OCI-LY7 (cell line): ENCODE data around the gene PEAK3. TPM values are rescaled to one million over a fixed set of nuclear protein-coding genes. Genes with fewer than 3 reads are reported as not detected.

ENCODE experiments used
- BruUV-seq: library from RNA; stranded (reverse); fragments of 400-500 nt; replicated peaks from 2 replicates; lab custom pipeline; 2021; lab: Mats Ljungman, UMichigan
- CTCF ChIA-PET: fragments of 300-600 bp; sonication (Branson Sonifier 250); formaldehyde crosslinking; loops from one replicate; lab custom pipeline; 2022; ENCODE audit warnings: antibody characterized with exemption; ENCODE audit not compliant: unreplicated experiment; lab: Charles Lee
- POLR2A ChIA-PET: fragments of 300-600 bp; sonication (Branson Sonifier 250); formaldehyde crosslinking; loops from one replicate; lab custom pipeline; 2022; ENCODE audit warnings: antibody characterized with exemption; lab: Charles Lee
- DNase-seq: peaks from one replicate; pipeline ENCODE4 v3.0.0-alpha.2; 2015; ENCODE audit warnings: low spot score
- H2AFZ ChIP-seq: fragments of 200-600 bp; sonication (generic), shearing (Covaris generic); 2 replicates; pipeline ENCODE4 v1.6.1; 2014; ENCODE audit warnings: mild to moderate bottlenecking, antibody characterized with exemption, low read length, moderate library complexity
- H3K27ac ChIP-seq: fragments of 200-600 bp; sonication (generic); 2 replicates; pipeline ENCODE4 v1.5.1; 2014; ENCODE audit warnings: mixed run types, low read depth, mild to moderate bottlenecking, moderate library complexity, low read length, inconsistent platforms; ENCODE audit not compliant: poor library complexity, severe bottlenecking
- H3K36me3 ChIP-seq: fragments of 200-600 bp; sonication (generic); 2 replicates; pipeline ENCODE4 v1.6.1; 2014; ENCODE audit warnings: mild to moderate bottlenecking, antibody characterized with exemption, low read length, moderate library complexity, mixed read lengths; ENCODE audit not compliant: insufficient read depth
- H3K4me1 ChIP-seq: fragments of 200-600 bp; sonication (generic); 2 replicates; pipeline ENCODE4 v1.5.1; 2014; ENCODE audit warnings: mild to moderate bottlenecking, low read length; ENCODE audit not compliant: insufficient read depth, poor library complexity, severe bottlenecking
- H3K4me2 ChIP-seq: fragments of 200-600 bp; sonication (generic); 2 replicates; pipeline ENCODE4 v1.6.1; 2014; ENCODE audit warnings: mild to moderate bottlenecking, low read length
- H3K4me3 ChIP-seq: fragments of 200-600 bp; sonication (generic); 2 replicates; pipeline ENCODE4 v1.5.1; 2014; ENCODE audit warnings: mild to moderate bottlenecking, low read depth, low read length; ENCODE audit not compliant: poor library complexity, severe bottlenecking
- H3K79me2 ChIP-seq: fragments of 200-600 bp; sonication (generic); 2 replicates; pipeline ENCODE4 v1.6.1; 2016; ENCODE audit warnings: low read depth, mild to moderate bottlenecking, low read length, moderate library complexity, mixed read lengths; ENCODE audit not compliant: insufficient read depth
- H3K9me2 ChIP-seq: fragments of 200-600 bp; sonication (generic); 2 replicates; pipeline ENCODE4 v1.6.1; 2016; ENCODE audit warnings: mild to moderate bottlenecking, low read length, mixed read lengths; ENCODE audit not compliant: insufficient read depth
- H3K9me3 ChIP-seq: fragments of 200-600 bp; sonication (generic); 2 replicates; pipeline ENCODE4 v1.6.1; 2014; ENCODE audit warnings: mild to moderate bottlenecking, mixed run types, low read length, mixed read lengths
- H4K20me1 ChIP-seq: fragments of 200-600 bp; sonication (generic); 2 replicates; pipeline ENCODE4 v1.6.1; 2014; ENCODE audit warnings: mild to moderate bottlenecking, antibody characterized with exemption, low read length, moderate library complexity, mixed read lengths; ENCODE audit not compliant: insufficient read depth
- CTCF ChIP-seq: fragments of 200-600 bp; sonication (generic); conservative IDR thresholded peaks from 2 replicates; pipeline ENCODE4 v1.5.1; 2014; ENCODE audit warnings: mild to moderate bottlenecking, antibody characterized with exemption, low read length, moderate library complexity, mixed read lengths
- EZH2phosphoT487 ChIP-seq: fragments of 200-600 bp; sonication (generic); IDR thresholded peaks from 2 replicates; pipeline ENCODE4 v1.6.1; 2018; ENCODE audit warnings: low read depth, borderline replicate concordance, mild to moderate bottlenecking, mixed run types, antibody characterized with exemption, low read length, moderate library complexity, mixed read lengths
- intact Hi-C: fragments of 100-400 bp; cut with micrococcal nuclease; formaldehyde crosslinking; loops from one replicate; pipeline ENCODE4 v1.10.0; 2022; ENCODE audit not compliant: unreplicated experiment
- total RNA-seq, 2 experiments: library from RNA; depleted of rRNA in 1 of 2; stranded (reverse); fragments of >200 nt in 1 of 2; shearing (Covaris generic) in 1 of 2; gene quantifications; 2 replicates each; pipeline ENCODE4 v1.2.3, GENCODE V29; 2014 to 2022

Gene PEAK3
- total RNA-seq, 2 experiments from 2014 or later = not detected

GRCh38 chr19:2231621-2232221 is 50.3 kb downstream of the PEAK3 start:
- H3K36me3 ChIP-seq = peaks cover 71% of the 10 kb centered on the region
- intact Hi-C loops = no loop called here
- BruUV-seq = no TSS peak
- H4K20me1 ChIP-seq = peaks cover 4% of the 10 kb centered on the region
- no peak overlapping the region for H3K4me3 ChIP-seq
- no peaks in the 10 kb centered on the region for H3K9me2 ChIP-seq
- TF ChIP-seq CTCF (peak; percentile 61; the same call in 1 of the 2 replicates), EZH2phosphoT487 (no peak)
- DNase-seq = peak; percentile 50
- peaks cover 66% of the 10 kb centered on the region for H3K4me1 ChIP-seq
- CTCF ChIA-PET = interaction anchor here (0.6 kb wide), 1 partner anchor 389 kb away, joined by 5 read pairs; no protein-coding TSS in a partner anchor
- H3K27ac ChIP-seq = peak overlapping the region; percentile 23
- H3K79me2 ChIP-seq = peaks cover 34% of the 10 kb centered on the region
- H2AFZ ChIP-seq = no peak overlapping the region
- H3K4me2 ChIP-seq = no peak overlapping the region; the same call in 1 of the 2 replicates
- POLR2A ChIA-PET = interaction anchor here (0.7 kb wide), 1 partner anchor 74 kb away, joined by 4 read pairs; no protein-coding TSS in a partner anchor
- H3K9me3 ChIP-seq = no peaks in the 10 kb centered on the region

- intact Hi-C loops = no loop called here
- no peak for TF ChIP-seq EZH2phosphoT487
- TF ChIP-seq CTCF = no peak
- Histone ChIP-seq H3K36me3 (peaks cover 79% of the 10 kb centered on the region), H3K4me2 (no peak overlapping the region; the same call in 1 of the 2 replicates), H2AFZ (no peak overlapping the region), H3K27ac (peak overlapping the region; percentile 23), H3K4me3 (no peak overlapping the region), H3K79me2 (peaks cover 33% of the 10 kb centered on the region), H3K9me3 (no peaks in the 10 kb centered on the region), H3K4me1 (peaks cover 67% of the 10 kb centered on the region), H4K20me1 (peaks cover 4% of the 10 kb centered on the region), H3K9me2 (no peaks in the 10 kb centered on the region)
- CTCF ChIA-PET = interaction anchor here (0.5 to 0.6 kb wide), 2 partner anchors 59 to 390 kb away, joined by 3 to 5 read pairs; no protein-coding TSS in a partner anchor
- no peak for DNase-seq
- POLR2A ChIA-PET = interaction anchor here (0.7 kb wide), 1 partner anchor 73 kb away, joined by 4 read pairs; no protein-coding TSS in a partner anchor
- BruUV-seq = no TSS peak
Measured at GRCh38 chr19:2230807-2231533, 51.0 kb downstream of the PEAK3 start.
